H9 (cell line): ENCODE data around the gene BICDL1. TPM values are rescaled to one million over a fixed set of nuclear protein-coding genes. Genes with fewer than 3 reads are reported as not detected.

Source experiments
- DNase-seq: peaks from one replicate; pipeline ENCODE4 v3.0.0-alpha.2; 2017
- H2AFZ ChIP-seq: one replicate; pipeline ENCODE4 v1.6.1; 2013; ENCODE audit warnings: mild to moderate bottlenecking, low read length, control low read depth, moderate library complexity
- H2AK5ac ChIP-seq: 2 replicates; pipeline ENCODE4 v1.6.1; 2013; ENCODE audit warnings: low read length, control low read depth, mixed read lengths; ENCODE audit not compliant: insufficient read length
- H2BK120ac ChIP-seq: one replicate; pipeline ENCODE4 v1.6.1; 2013; ENCODE audit warnings: low read depth, mild to moderate bottlenecking, low read length, control low read depth, inconsistent platforms; ENCODE audit not compliant: poor library complexity, severe bottlenecking
- H2BK12ac ChIP-seq: 2 replicates; pipeline ENCODE4 v1.6.1; 2013; ENCODE audit warnings: low read length, control low read depth, mixed read lengths, low read depth; ENCODE audit not compliant: insufficient read length
- H2BK15ac ChIP-seq: 2 replicates; pipeline ENCODE4 v1.6.1; 2013; ENCODE audit warnings: low read depth, low read length, control low read depth
- H2BK20ac ChIP-seq: one replicate; pipeline ENCODE4 v1.6.1; 2013; ENCODE audit warnings: low read depth, mild to moderate bottlenecking, low read length, control low read depth, inconsistent platforms; ENCODE audit not compliant: poor library complexity, severe bottlenecking
- H2BK5ac ChIP-seq: 2 replicates; pipeline ENCODE4 v1.6.1; 2013; ENCODE audit warnings: low read length, control low read depth, mixed read lengths; ENCODE audit not compliant: insufficient read length
- H3K14ac ChIP-seq: 2 replicates; pipeline ENCODE4 v1.6.1; 2013; ENCODE audit warnings: low read length, control low read depth; ENCODE audit not compliant: insufficient read depth
- H3K18ac ChIP-seq: 2 replicates; pipeline ENCODE4 v1.6.1; 2013; ENCODE audit warnings: low read depth, mild to moderate bottlenecking, mixed read lengths, low read length, control low read depth; ENCODE audit not compliant: insufficient read length
- H3K23ac ChIP-seq: 2 replicates; pipeline ENCODE4 v1.6.1; 2013; ENCODE audit warnings: low read length, control low read depth, mixed read lengths, low read depth; ENCODE audit not compliant: insufficient read length
- H3K23me2 ChIP-seq: 2 replicates; pipeline ENCODE4 v1.6.1; 2013; ENCODE audit warnings: low read depth, mild to moderate bottlenecking, mixed read lengths, low read length, control low read depth; ENCODE audit not compliant: insufficient read length, poor library complexity, severe bottlenecking
- H3K27ac ChIP-seq: 2 replicates; pipeline ENCODE4 v1.5.1; 2013; ENCODE audit warnings: low read length, control low read depth, mixed read lengths, low read depth; ENCODE audit not compliant: insufficient read length
- H3K27me3 ChIP-seq: 2 replicates; pipeline ENCODE4 v1.6.1; 2013; ENCODE audit warnings: low read length, control low read depth, inconsistent platforms; ENCODE audit not compliant: insufficient read depth
- H3K4ac ChIP-seq: 2 replicates; pipeline ENCODE4 v1.6.1; 2013; ENCODE audit warnings: low read depth, mild to moderate bottlenecking, control low read depth, inconsistent platforms, low read length, moderate library complexity
- H3K4me1 ChIP-seq: 2 replicates; pipeline ENCODE4 v1.6.1; 2013; ENCODE audit warnings: low read length, control low read depth, inconsistent platforms; ENCODE audit not compliant: insufficient read depth
- H3K4me2 ChIP-seq: 2 replicates; pipeline ENCODE4 v1.6.1; 2013; ENCODE audit warnings: low read length, control low read depth, mixed read lengths; ENCODE audit not compliant: insufficient read length, insufficient read depth
- H3K56ac ChIP-seq: 2 replicates; pipeline ENCODE4 v1.6.1; 2013; ENCODE audit warnings: low read depth, mild to moderate bottlenecking, mixed read lengths, low read length, control low read depth; ENCODE audit not compliant: insufficient read length
- H3K79me1 ChIP-seq: 2 replicates; pipeline ENCODE4 v1.6.1; 2013; ENCODE audit warnings: low read depth, mild to moderate bottlenecking, moderate library complexity, low read length, control low read depth, inconsistent platforms; ENCODE audit not compliant: insufficient read depth, poor library complexity, severe bottlenecking
- H3K79me2 ChIP-seq: 2 replicates; pipeline ENCODE4 v1.6.1; 2013; ENCODE audit warnings: low read length, control low read depth, inconsistent platforms; ENCODE audit not compliant: insufficient read depth
- H3K9ac ChIP-seq: 2 replicates; pipeline ENCODE4 v1.6.1; 2013; ENCODE audit warnings: low read length, control low read depth, mixed read lengths; ENCODE audit not compliant: insufficient read length; ENCODE audit errors: extremely low read depth
- H3K9me3 ChIP-seq: one replicate; pipeline ENCODE4 v1.6.1; 2013; ENCODE audit warnings: low read depth, low read length, inconsistent platforms; ENCODE audit not compliant: control insufficient read depth
- H3T11ph ChIP-seq: one replicate; pipeline ENCODE4 v1.6.1; 2013; ENCODE audit warnings: mild to moderate bottlenecking, low read length, control low read depth, inconsistent platforms
- H4K20me1 ChIP-seq: one replicate; pipeline ENCODE4 v1.6.1; 2013; ENCODE audit not compliant: control insufficient read depth, insufficient read length, insufficient read depth
- H4K5ac ChIP-seq: 2 replicates; pipeline ENCODE4 v1.6.1; 2013; ENCODE audit warnings: low read depth, mild to moderate bottlenecking, mixed read lengths, low read length, control low read depth; ENCODE audit not compliant: insufficient read length
- H4K8ac ChIP-seq: replicated peaks from 2 replicates; pipeline ENCODE4 v1.6.1; 2013; ENCODE audit warnings: low read length, control low read depth, mixed read lengths, low read depth; ENCODE audit not compliant: insufficient read length
- H4K91ac ChIP-seq: 2 replicates; pipeline ENCODE4 v1.6.1; 2013; ENCODE audit warnings: low read depth, mild to moderate bottlenecking, moderate library complexity, mixed read lengths, low read length, control low read depth; ENCODE audit not compliant: insufficient read length
- H3K27ac Mint-ChIP-seq, 3 experiments: 2 replicates in 2 of 3; 3 replicates in 1 of 3; pipeline ENCODE4 v1.8.0; 2020 to 2021; ENCODE audit warnings: mixed read lengths in 3 of 3, mild to moderate bottlenecking in 1 of 3, moderate library complexity in 1 of 3
- H3K27me3 Mint-ChIP-seq: 2 replicates; pipeline ENCODE4 v1.8.0; 2021; ENCODE audit warnings: low read depth, mild to moderate bottlenecking, moderate library complexity, mixed read lengths
- H3K36me3 Mint-ChIP-seq, 3 experiments: 2 replicates in 2 of 3; 3 replicates in 1 of 3; pipeline ENCODE4 v1.8.0; 2020 to 2021; ENCODE audit warnings: low read depth in 3 of 3, mixed read lengths in 3 of 3; ENCODE audit not compliant: insufficient read depth in 1 of 3
- H3K4me1 Mint-ChIP-seq, 2 experiments: 2 replicates each; pipeline ENCODE4 v1.8.0; 2020; ENCODE audit warnings: mixed read lengths in 2 of 2
- H3K4me3 Mint-ChIP-seq, 2 experiments: 2 replicates in 1 of 2; 3 replicates in 1 of 2; pipeline ENCODE4 v1.8.0; 2020 to 2021; ENCODE audit warnings: mild to moderate bottlenecking in 2 of 2, mixed read lengths in 2 of 2, moderate library complexity in 1 of 2
- H3K9me3 Mint-ChIP-seq, 2 experiments: 2 replicates in 1 of 2; 3 replicates in 1 of 2; pipeline ENCODE4 v1.8.0; 2020; ENCODE audit warnings: mild to moderate bottlenecking in 2 of 2, mixed read lengths in 2 of 2, moderate library complexity in 1 of 2
- CTCF ChIP-seq: fragments of 200-600 bp; sonication (generic); conservative IDR thresholded peaks from 3 replicates; pipeline ENCODE4 v1.8.0; 2021; ENCODE audit warnings: antibody characterized with exemption, mild to moderate bottlenecking
- WGBS: extraction: QIAGEN DNeasy Blood & Tissue Kit; methylation state at CpG from one replicate; pipeline ENCODE4 v1.1.7; 2013; ENCODE audit warnings: missing lambda C conversion rate, low lambda C conversion rate, mixed read lengths; ENCODE audit not compliant: insufficient read length; ENCODE audit errors: extremely low coverage; 5-methylcytosine and 5-hydroxymethylcytosine counted together
- total RNA-seq: library from RNA; stranded (reverse); gene quantifications from 2 replicates; pipeline ENCODE4 v1.2.1, GENCODE V29; 2021

The BICDL1 gene
- total RNA-seq, 1 experiment from 2014 or later: 13.8 TPM

GRCh38 chr12:120069278-120069677 is 80.2 kb downstream of the BICDL1 start:
- Histone ChIP-seq H3K79me2 (peaks cover 2% of the 10 kb centered on the region; the same call in 1 of the 2 replicates), H2BK5ac (no peak overlapping the region), H3K4me1 (no peaks in the 10 kb centered on the region), H4K8ac (no peak overlapping the region), H3K27me3 (no peaks in the 10 kb centered on the region), H3K4ac (no peak overlapping the region), H3K27ac (no peak overlapping the region), H3T11ph (no peak overlapping the region), H3K79me1 (no peaks in the 10 kb centered on the region), H3K56ac (no peak overlapping the region), H2AFZ (no peak overlapping the region), H4K5ac (no peak overlapping the region), H2BK12ac (no peak overlapping the region), H2AK5ac (no peak overlapping the region), H2BK15ac (no peak overlapping the region), H3K23ac (no peak overlapping the region), H3K14ac (no peak overlapping the region), H3K9me3 (no peaks in the 10 kb centered on the region), H4K20me1 (no peaks in the 10 kb centered on the region), H4K91ac (no peak overlapping the region), H3K23me2 (no peaks in the 10 kb centered on the region), H3K9ac (no peak overlapping the region), H2BK120ac (no peak overlapping the region), H2BK20ac (no peak overlapping the region), H3K4me2 (no peak overlapping the region), H3K18ac (no peak overlapping the region)
- no peaks in the 10 kb centered on the region; the same call in 1 of the 2 replicates for H3K27me3 Mint-ChIP-seq
- no peak overlapping the region for H3K4me3 Mint-ChIP-seq
- no peak for DNase-seq
- no peak overlapping the region for H3K27ac Mint-ChIP-seq
- WGBS: no CpG with 5 or more reads among the region's 5 CpGs
- H3K36me3 Mint-ChIP-seq: peaks cover 0 to 2% (median 0%) of the 10 kb centered on the region in 3 experiments; a peak in 4 of 7 replicates
- no peak for TF ChIP-seq CTCF
- H3K4me1 Mint-ChIP-seq: peaks cover 2 to 3% of the 10 kb centered on the region in 2 experiments
- H3K9me3 Mint-ChIP-seq: no peaks in the 10 kb centered on the region
